ENCODE results near the gene SLC4A1AP.
"Not testable (repeated sequence)": the region's sequence is repeated elsewhere in the genome, so short reads cannot be mapped to it uniquely, and the experiment has no call there.

Gene SLC4A1AP

GRCh38 chr2:27663285-27664153 is at the start of gene SLC4A1AP, which contains the start of gene SUPT7L:
SLC4A1AP (plus strand) TSS chr2:27663889; CDS start chr2:27663915, 26 bp downstream.
SUPT7L (minus strand) TSS chr2:27663614; CDS start chr2:27662192, 1,422 bp downstream.
- DNase-seq (ENCODE audit: low spot score): peak; percentile 82

GRCh38 chr2:27613985-27614384 is 49.7 kb upstream of the SLC4A1AP start:
- no peak for DNase-seq (ENCODE audit: low spot score)

GRCh38 chr2:27615316-27615715 is 48.4 kb upstream of the SLC4A1AP start:
- no peak for DNase-seq (ENCODE audit: low spot score)

- no peak for DNase-seq (ENCODE audit: low spot score)
Measured at GRCh38 chr2:27621524-27621923, 42.2 kb upstream of the SLC4A1AP start.

- DNase-seq (ENCODE audit: low spot score): no peak
Measured at GRCh38 chr2:27622921-27623384, 40.7 kb upstream of the SLC4A1AP start.

GRCh38 chr2:27624943-27625342 is 38.7 kb upstream of the SLC4A1AP start:
- no peak for DNase-seq (ENCODE audit: low spot score)

- not testable (repeated sequence) for DNase-seq (ENCODE audit: low spot score)
Measured at GRCh38 chr2:27626323-27626722, 37.4 kb upstream of the SLC4A1AP start.

- DNase-seq (ENCODE audit: low spot score): peak; percentile 3
Measured at GRCh38 chr2:27626921-27627320, 36.8 kb upstream of the SLC4A1AP start.

GRCh38 chr2:27627963-27628766 is 35.5 kb upstream of the SLC4A1AP start:
- DNase-seq (ENCODE audit: low spot score): no peak

- DNase-seq (ENCODE audit: low spot score): peak; percentile 86
Measured at GRCh38 chr2:27628767-27629709, 34.7 kb upstream of the SLC4A1AP start, which contains the start of the genes CCDC121 and GPN1. CCDC121 (minus strand) TSS chr2:27629012; CDS start chr2:27627799, 1,213 bp downstream. GPN1 (plus strand) TSS chr2:27629050; CDS start chr2:27629059, 9 bp downstream.

GRCh38 chr2:27630257-27630656 is 33.4 kb upstream of the SLC4A1AP start:
- not testable (repeated sequence) for DNase-seq (ENCODE audit: low spot score)

- DNase-seq (ENCODE audit: low spot score): no peak
Measured at GRCh38 chr2:27634291-27634690, 29.4 kb upstream of the SLC4A1AP start.

- no peak for DNase-seq (ENCODE audit: low spot score)
Measured at GRCh38 chr2:27636766-27637165, 26.9 kb upstream of the SLC4A1AP start.

GRCh38 chr2:27638037-27638637 is 25.6 kb upstream of the SLC4A1AP start:
- no peak for DNase-seq (ENCODE audit: low spot score)

GRCh38 chr2:27638709-27639108 is 25.0 kb upstream of the SLC4A1AP start:
- no peak for DNase-seq (ENCODE audit: low spot score)

GRCh38 chr2:27640722-27641245 is 22.9 kb upstream of the SLC4A1AP start:
- DNase-seq (ENCODE audit: low spot score): no peak

GRCh38 chr2:27645197-27645596 is 18.5 kb upstream of the SLC4A1AP start:
- DNase-seq (ENCODE audit: low spot score): no peak

- no peak for DNase-seq (ENCODE audit: low spot score)
Measured at GRCh38 chr2:27647289-27647688, 16.4 kb upstream of the SLC4A1AP start.

GRCh38 chr2:27647737-27648136 is 16.0 kb upstream of the SLC4A1AP start:
- no peak for DNase-seq (ENCODE audit: low spot score)

- no peak for DNase-seq (ENCODE audit: low spot score)
Measured at GRCh38 chr2:27651056-27651455, 12.6 kb upstream of the SLC4A1AP start.

GRCh38 chr2:27652341-27652740 is 11.3 kb upstream of the SLC4A1AP start:
- DNase-seq (ENCODE audit: low spot score): no peak

Data from globus pallidus (tissue), 1 donor.